Measurements from ENCODE around the gene RFPL4AL1. TPM values are rescaled to one million over a fixed set of nuclear protein-coding genes. Genes with fewer than 3 reads are reported as not detected.

Gene RFPL4AL1
- not detected in 2 replicates for total RNA-seq (ENCODE audit: low replicate concordance)

DNA sequence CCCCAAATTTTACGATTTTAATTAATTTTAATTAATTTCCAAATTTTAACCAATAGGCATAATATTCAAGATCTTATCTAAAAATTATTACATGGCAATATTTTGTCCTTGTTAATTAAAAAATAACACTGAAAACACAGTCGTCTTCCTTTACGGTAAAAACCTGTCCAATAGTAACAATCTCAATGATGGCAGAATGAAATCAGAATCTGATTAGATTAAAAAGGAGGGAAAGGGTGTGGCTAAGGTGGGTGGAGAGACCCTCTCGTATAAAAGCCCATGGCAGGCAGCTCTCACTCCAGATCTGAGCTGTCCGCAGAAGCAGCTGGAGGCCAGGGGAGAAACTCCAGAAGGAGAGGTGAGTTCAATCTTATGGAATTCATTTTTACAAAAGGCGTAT, at the start of gene RFPL4AL1:
TSS of gene RFPL4AL1 (plus strand) at position 301 of the 400 bp plus-strand sequence. CDS start 2,687 bp downstream, outside the sequence.

DNA sequence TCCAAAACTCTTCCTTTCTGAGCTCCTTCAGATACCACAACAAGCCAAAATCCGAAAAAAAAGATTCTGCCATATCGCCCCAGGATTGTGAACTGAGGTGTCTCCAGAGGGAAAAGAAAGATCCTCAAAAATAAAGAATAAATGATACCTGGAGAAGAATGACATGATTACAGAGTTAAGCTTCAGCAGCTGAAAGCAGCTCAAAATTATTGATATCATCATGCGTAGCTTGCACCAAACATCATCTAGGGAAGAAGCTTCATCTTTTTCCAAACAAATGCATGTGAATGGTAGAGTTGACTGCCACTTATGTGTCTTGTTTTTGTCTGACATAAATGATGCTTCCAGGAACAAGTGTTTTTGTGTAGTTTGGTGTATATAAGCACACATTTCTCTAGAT, 30.6 kb upstream of the RFPL4AL1 start, which contains the start of gene NLRP9:
TSS of gene NLRP9 (minus strand) at position 101 of the 400 bp plus-strand sequence. CDS start at position 73, 28 bp downstream.

GRCh38 chr19:55758797-55759196, 10.1 kb upstream of the RFPL4AL1 start, which contains the start of gene RFPL4A:
RFPL4A (plus strand) TSS chr19:55759097; CDS start chr19:55761801, 2,704 bp downstream.

Other genes starting within 250 kb of the RFPL4AL1 start
- gene SBK2, start 232.0 kb upstream of the RFPL4AL1 start, total RNA-seq (ENCODE audit: low replicate concordance), result not detected in 2 replicates
- not detected in 2 replicates for gene SBK3, start 223.6 kb upstream of the RFPL4AL1 start, total RNA-seq (ENCODE audit: low replicate concordance)
- 0.94 and 3.3 TPM in 2 replicates for gene ZNF579, start 188.3 kb upstream of the RFPL4AL1 start, total RNA-seq (ENCODE audit: low replicate concordance)
- gene FIZ1, start 169.6 kb upstream of the RFPL4AL1 start, total RNA-seq (ENCODE audit: low replicate concordance), result 1.3 and 1.6 TPM in 2 replicates
- gene ZNF524, start 168.8 kb upstream of the RFPL4AL1 start, total RNA-seq (ENCODE audit: low replicate concordance), result 7.3 and 7.5 TPM in 2 replicates
- gene ZNF865, start 163.5 kb upstream of the RFPL4AL1 start, total RNA-seq (ENCODE audit: low replicate concordance), result under 0.01 and 0.53 TPM in 2 replicates
- gene ZNF784, start 144.6 kb upstream of the RFPL4AL1 start, total RNA-seq (ENCODE audit: low replicate concordance), result 2.0 and 3.5 TPM in 2 replicates
- 3.6 and 6.4 TPM in 2 replicates for gene ZNF580, start 128.1 kb upstream of the RFPL4AL1 start, total RNA-seq (ENCODE audit: low replicate concordance)
- gene ZNF581, start 125.5 kb upstream of the RFPL4AL1 start, total RNA-seq (ENCODE audit: low replicate concordance), result 18.8 and 20.7 TPM in 2 replicates
- gene CCDC106, start 120.9 kb upstream of the RFPL4AL1 start, total RNA-seq (ENCODE audit: low replicate concordance), result 2.7 and 6.4 TPM in 2 replicates
- gene U2AF2, start 114.1 kb upstream of the RFPL4AL1 start, total RNA-seq (ENCODE audit: low replicate concordance), result 82.3 and 109 TPM in 2 replicates
- gene EPN1, start 93.9 kb upstream of the RFPL4AL1 start, total RNA-seq (ENCODE audit: low replicate concordance), result 54.2 and 64.5 TPM in 2 replicates
- not detected in 2 replicates for gene NLRP9, start 30.7 kb upstream of the RFPL4AL1 start, total RNA-seq (ENCODE audit: low replicate concordance)
- 0.08 TPM in 1 of 2 replicates, not detected in the other for gene RFPL4A, start 10.0 kb upstream of the RFPL4AL1 start, total RNA-seq (ENCODE audit: low replicate concordance)
- not detected in 2 replicates for gene NLRP11, start 62.9 kb downstream of the RFPL4AL1 start, total RNA-seq (ENCODE audit: low replicate concordance)
- gene NLRP4, start 67.4 kb downstream of the RFPL4AL1 start, total RNA-seq (ENCODE audit: low replicate concordance), result not detected in 2 replicates
- not detected in 2 replicates for gene NLRP13, start 163.2 kb downstream of the RFPL4AL1 start, total RNA-seq (ENCODE audit: low replicate concordance)
- not detected in 2 replicates for gene NLRP8, start 178.7 kb downstream of the RFPL4AL1 start, total RNA-seq (ENCODE audit: low replicate concordance)
- gene NLRP5, start 217.7 kb downstream of the RFPL4AL1 start, total RNA-seq (ENCODE audit: low replicate concordance), result not detected in 2 replicates

Measured in smooth muscle cell of the coronary artery (primary cell).